ENCODE data around the gene PPRC1. TPM values are rescaled to one million over a fixed set of nuclear protein-coding genes. Genes with fewer than 3 reads are reported as not detected.

The PPRC1 gene
- total RNA-seq, 1 experiment from 2014 or later, result 43.9 TPM

DNA sequence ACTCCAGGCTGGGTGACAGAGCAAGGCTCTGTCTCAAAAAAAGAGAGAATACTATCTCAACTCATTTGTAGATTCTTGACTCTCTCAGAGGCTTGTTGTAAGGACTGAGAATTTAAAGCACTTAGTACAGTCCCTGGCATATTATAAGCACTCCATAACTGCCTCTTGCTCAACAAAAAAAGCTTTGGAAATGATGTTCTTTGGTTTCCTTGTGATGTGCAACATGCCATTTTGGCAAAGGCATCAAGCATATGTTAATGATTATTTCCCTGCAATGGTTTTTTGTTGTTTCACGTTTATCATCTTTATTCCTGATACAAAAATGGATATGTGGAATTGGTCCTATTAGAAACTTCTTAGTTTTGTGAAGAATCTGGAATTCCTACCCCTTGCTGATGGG is 35.0 kb downstream of the PPRC1 start:
- no peaks in the 10 kb centered on the region for H3K27me3 Mint-ChIP-seq (ENCODE audit: unreplicated experiment)
- H3K27ac Mint-ChIP-seq (ENCODE audit: unreplicated experiment), result no peak overlapping the region
- H3K36me3 Mint-ChIP-seq (ENCODE audit: insufficient read depth, unreplicated experiment), result peaks cover 11% of the 10 kb centered on the region
- TF ChIP-seq, protein P1, sequence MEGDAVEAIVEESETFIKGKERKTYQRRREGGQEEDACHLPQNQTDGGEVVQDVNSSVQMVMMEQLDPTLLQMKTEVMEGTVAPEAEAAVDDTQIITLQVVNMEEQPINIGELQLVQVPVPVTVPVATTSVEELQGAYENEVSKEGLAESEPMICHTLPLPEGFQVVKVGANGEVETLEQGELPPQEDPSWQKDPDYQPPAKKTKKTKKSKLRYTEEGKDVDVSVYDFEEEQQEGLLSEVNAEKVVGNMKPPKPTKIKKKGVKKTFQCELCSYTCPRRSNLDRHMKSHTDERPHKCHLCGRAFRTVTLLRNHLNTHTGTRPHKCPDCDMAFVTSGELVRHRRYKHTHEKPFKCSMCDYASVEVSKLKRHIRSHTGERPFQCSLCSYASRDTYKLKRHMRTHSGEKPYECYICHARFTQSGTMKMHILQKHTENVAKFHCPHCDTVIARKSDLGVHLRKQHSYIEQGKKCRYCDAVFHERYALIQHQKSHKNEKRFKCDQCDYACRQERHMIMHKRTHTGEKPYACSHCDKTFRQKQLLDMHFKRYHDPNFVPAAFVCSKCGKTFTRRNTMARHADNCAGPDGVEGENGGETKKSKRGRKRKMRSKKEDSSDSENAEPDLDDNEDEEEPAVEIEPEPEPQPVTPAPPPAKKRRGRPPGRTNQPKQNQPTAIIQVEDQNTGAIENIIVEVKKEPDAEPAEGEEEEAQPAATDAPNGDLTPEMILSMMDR (IDR thresholded peaks at IDR 0.05; ENCODE audit: unreplicated experiment), result no peak
- no peaks in the 10 kb centered on the region for H3K9me3 Mint-ChIP-seq (ENCODE audit: low read depth, unreplicated experiment)
- no peak for DNase-seq
- H3K4me3 Mint-ChIP-seq (ENCODE audit: low read depth, unreplicated experiment), result no peak overlapping the region
- no peaks in the 10 kb centered on the region for H3K4me1 Mint-ChIP-seq (ENCODE audit: low read depth, unreplicated experiment)
- CTCF ChIA-PET, result no interaction called here
- intact Hi-C loops (cut with micrococcal nuclease; ENCODE audit: unreplicated experiment), result no loop called here
- BruUV-seq (replicated peaks), result no TSS peak

DNA sequence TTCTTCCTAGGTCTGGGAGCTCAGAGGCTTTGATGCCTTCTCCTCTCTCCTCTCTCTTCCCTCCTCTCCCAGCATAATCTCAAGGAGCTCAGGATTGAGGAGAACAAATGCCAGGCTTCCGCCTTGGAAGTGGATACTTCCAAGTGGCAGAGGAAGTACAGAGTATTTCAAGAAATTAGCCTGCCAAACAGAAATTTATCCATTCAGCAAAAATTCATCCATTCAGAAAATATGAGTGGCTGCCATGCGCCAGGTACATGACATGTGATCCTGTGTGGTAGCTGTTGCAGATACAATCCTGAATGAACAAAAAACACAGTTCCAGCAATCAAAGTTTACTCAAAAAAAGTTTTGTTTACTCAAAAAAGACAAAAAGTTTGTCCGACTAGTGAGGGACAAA is 37.8 kb downstream of the PPRC1 start:
- H3K27me3 Mint-ChIP-seq (ENCODE audit: unreplicated experiment), result no peaks in the 10 kb centered on the region
- no peaks in the 10 kb centered on the region for H3K4me1 Mint-ChIP-seq (ENCODE audit: low read depth, unreplicated experiment)
- no TSS peak for BruUV-seq (replicated peaks)
- no peaks in the 10 kb centered on the region for H3K9me3 Mint-ChIP-seq (ENCODE audit: low read depth, unreplicated experiment)
- TF ChIP-seq, protein P1 (IDR thresholded peaks at IDR 0.05; ENCODE audit: unreplicated experiment), result no peak
- no peak overlapping the region for H3K27ac Mint-ChIP-seq (ENCODE audit: unreplicated experiment)
- H3K36me3 Mint-ChIP-seq (ENCODE audit: insufficient read depth, unreplicated experiment), result peaks cover 6% of the 10 kb centered on the region
- intact Hi-C loops (cut with micrococcal nuclease; ENCODE audit: unreplicated experiment), result no loop called here
- CTCF ChIA-PET, result interaction anchor here (1.5 kb wide), 1 partner anchor 182 kb away, joined by 10 read pairs; no protein-coding TSS in a partner anchor
- H3K4me3 Mint-ChIP-seq (ENCODE audit: low read depth, unreplicated experiment), result no peak overlapping the region
- DNase-seq, result no peak

DNA sequence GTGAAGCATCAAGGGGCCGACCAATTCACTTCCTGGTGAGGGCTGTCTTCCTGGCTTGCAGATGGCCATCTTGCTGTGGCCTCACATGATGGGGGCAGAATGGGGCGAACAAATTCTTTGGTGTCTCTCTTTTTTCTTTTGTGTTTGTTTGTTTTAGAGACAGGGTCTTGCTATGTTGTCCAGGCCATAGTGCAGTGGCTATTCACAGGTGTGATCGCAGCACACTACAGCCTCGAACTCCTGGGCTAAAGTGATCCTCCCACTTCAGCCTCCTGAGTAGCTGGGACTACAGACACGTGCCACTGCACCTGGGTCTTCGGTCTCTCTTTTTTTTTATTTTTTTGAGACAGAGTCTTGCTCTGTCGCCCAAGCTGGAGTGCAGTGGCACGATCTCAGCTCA is 39.4 kb downstream of the PPRC1 start:
- H3K36me3 Mint-ChIP-seq (ENCODE audit: insufficient read depth, unreplicated experiment), result peaks cover 6% of the 10 kb centered on the region
- TF ChIP-seq, protein P1 (IDR thresholded peaks at IDR 0.05; ENCODE audit: unreplicated experiment), result no peak
- no peaks in the 10 kb centered on the region for H3K9me3 Mint-ChIP-seq (ENCODE audit: low read depth, unreplicated experiment)
- no peak overlapping the region for H3K27ac Mint-ChIP-seq (ENCODE audit: unreplicated experiment)
- H3K4me3 Mint-ChIP-seq (ENCODE audit: low read depth, unreplicated experiment), result no peak overlapping the region
- no peaks in the 10 kb centered on the region for H3K27me3 Mint-ChIP-seq (ENCODE audit: unreplicated experiment)
- intact Hi-C loops (cut with micrococcal nuclease; ENCODE audit: unreplicated experiment), result no loop called here
- BruUV-seq (replicated peaks), result no TSS peak
- no peak for DNase-seq
- CTCF ChIA-PET, result interaction anchor here (0.6 kb wide), 1 partner anchor 22 kb away, joined by 3 read pairs; no protein-coding TSS in a partner anchor
- H3K4me1 Mint-ChIP-seq (ENCODE audit: low read depth, unreplicated experiment), result no peaks in the 10 kb centered on the region

DNA sequence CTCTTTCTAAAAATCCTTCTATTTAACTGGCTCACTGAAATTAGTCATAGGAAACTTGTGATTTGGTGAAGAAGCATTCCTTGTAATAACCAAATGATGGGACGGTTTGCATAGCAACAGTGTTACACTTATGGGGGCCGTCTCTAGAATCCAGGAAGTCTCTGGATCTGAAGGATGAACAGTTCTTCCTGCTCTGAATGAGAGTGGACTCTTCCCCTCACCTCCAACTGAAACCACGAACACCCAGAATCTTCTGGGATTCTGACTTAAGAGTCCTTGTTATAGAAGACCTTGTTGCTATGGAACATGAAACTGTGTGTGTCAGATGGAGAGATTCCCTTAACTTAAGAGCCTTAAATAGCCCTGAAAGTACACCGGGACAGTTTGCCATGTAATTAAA is 42.6 kb downstream of the PPRC1 start:
- H3K4me3 Mint-ChIP-seq (ENCODE audit: low read depth, unreplicated experiment), result no peak overlapping the region
- no peaks in the 10 kb centered on the region for H3K4me1 Mint-ChIP-seq (ENCODE audit: low read depth, unreplicated experiment)
- CTCF ChIA-PET, result interaction anchor here (0.6 kb wide), 1 partner anchor 97 kb away, joined by 5 read pairs; no protein-coding TSS in a partner anchor
- H3K27me3 Mint-ChIP-seq (ENCODE audit: unreplicated experiment), result no peaks in the 10 kb centered on the region
- no peaks in the 10 kb centered on the region for H3K36me3 Mint-ChIP-seq (ENCODE audit: insufficient read depth, unreplicated experiment)
- H3K27ac Mint-ChIP-seq (ENCODE audit: unreplicated experiment), result no peak overlapping the region
- no TSS peak for BruUV-seq (replicated peaks)
- no peaks in the 10 kb centered on the region for H3K9me3 Mint-ChIP-seq (ENCODE audit: low read depth, unreplicated experiment)
- intact Hi-C loops (cut with micrococcal nuclease; ENCODE audit: unreplicated experiment), result no loop called here
- TF ChIP-seq, protein P1 (IDR thresholded peaks at IDR 0.05; ENCODE audit: unreplicated experiment), result no peak
- no peak for DNase-seq

All from Calu3 (cell line).